ENCODE data around the gene AP1G1. TPM values are rescaled to one million over a fixed set of nuclear protein-coding genes. Genes with fewer than 3 reads are reported as not detected.

The AP1G1 gene
- total RNA-seq, 1 donor from 2014 or later = 104 TPM

DNA sequence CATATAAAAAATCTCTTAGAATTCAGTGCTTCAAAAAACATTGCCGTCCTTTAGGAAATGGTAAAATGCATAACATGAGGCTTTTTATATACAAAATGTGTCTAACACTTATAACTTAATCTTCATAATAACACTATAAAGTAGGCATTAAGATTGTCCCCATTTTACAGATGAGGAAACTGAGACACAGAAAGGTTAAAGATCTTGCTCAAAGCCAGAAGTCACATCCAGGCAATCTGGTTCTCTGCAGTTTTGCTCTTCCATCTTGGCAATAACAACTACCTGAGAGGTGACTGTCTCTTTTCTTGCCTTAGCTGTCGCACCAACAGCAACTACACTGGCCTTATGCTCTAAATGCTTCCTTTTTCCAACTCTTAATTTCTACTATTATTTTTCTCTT, 24.5 kb downstream of the AP1G1 start:
- Mint-ChIP-seq H3K36me3 (ENCODE audit: unreplicated experiment) (no peaks in the 10 kb centered on the region), H3K4me1 (ENCODE audit: low read depth, unreplicated experiment) (no peaks in the 10 kb centered on the region), H3K4me3 (ENCODE audit: unreplicated experiment) (no peak overlapping the region), H3K9me3 (ENCODE audit: unreplicated experiment) (no peaks in the 10 kb centered on the region), H3K27ac (ENCODE audit: unreplicated experiment) (no peak overlapping the region), H3K27me3 (ENCODE audit: unreplicated experiment) (peaks cover 2% of the 10 kb centered on the region)
- TF ChIP-seq, protein P1, sequence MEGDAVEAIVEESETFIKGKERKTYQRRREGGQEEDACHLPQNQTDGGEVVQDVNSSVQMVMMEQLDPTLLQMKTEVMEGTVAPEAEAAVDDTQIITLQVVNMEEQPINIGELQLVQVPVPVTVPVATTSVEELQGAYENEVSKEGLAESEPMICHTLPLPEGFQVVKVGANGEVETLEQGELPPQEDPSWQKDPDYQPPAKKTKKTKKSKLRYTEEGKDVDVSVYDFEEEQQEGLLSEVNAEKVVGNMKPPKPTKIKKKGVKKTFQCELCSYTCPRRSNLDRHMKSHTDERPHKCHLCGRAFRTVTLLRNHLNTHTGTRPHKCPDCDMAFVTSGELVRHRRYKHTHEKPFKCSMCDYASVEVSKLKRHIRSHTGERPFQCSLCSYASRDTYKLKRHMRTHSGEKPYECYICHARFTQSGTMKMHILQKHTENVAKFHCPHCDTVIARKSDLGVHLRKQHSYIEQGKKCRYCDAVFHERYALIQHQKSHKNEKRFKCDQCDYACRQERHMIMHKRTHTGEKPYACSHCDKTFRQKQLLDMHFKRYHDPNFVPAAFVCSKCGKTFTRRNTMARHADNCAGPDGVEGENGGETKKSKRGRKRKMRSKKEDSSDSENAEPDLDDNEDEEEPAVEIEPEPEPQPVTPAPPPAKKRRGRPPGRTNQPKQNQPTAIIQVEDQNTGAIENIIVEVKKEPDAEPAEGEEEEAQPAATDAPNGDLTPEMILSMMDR (IDR thresholded peaks at IDR 0.05; ENCODE audit: partially characterized antibody, unreplicated experiment) = no peak
- no peak for DNase-seq

DNA sequence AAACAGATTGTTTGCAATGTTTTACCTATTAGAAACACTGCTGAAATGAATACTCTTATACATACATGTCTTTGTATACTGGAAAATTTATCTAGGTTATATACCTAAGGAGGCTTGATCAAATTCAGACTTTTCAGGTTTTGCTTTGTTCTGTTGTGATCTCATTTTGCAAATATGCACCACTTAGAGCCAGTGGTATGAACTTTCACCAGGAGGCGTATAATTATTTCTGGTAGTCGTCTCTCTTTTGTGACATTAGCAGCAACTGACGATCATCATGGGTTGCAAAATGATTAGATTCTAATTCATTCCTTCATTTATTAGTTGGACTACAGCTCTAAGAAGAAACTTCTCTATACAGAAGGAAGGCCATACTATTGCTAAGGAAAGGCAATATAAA, 26.9 kb downstream of the AP1G1 start:
- H3K27me3 Mint-ChIP-seq (ENCODE audit: unreplicated experiment) = peaks cover 2% of the 10 kb centered on the region
- no peak for DNase-seq
- H3K4me1 Mint-ChIP-seq (ENCODE audit: low read depth, unreplicated experiment) = no peaks in the 10 kb centered on the region
- no peaks in the 10 kb centered on the region for H3K9me3 Mint-ChIP-seq (ENCODE audit: unreplicated experiment)
- H3K36me3 Mint-ChIP-seq (ENCODE audit: unreplicated experiment) = no peaks in the 10 kb centered on the region
- no peak overlapping the region for H3K4me3 Mint-ChIP-seq (ENCODE audit: unreplicated experiment)
- no peak overlapping the region for H3K27ac Mint-ChIP-seq (ENCODE audit: unreplicated experiment)
- TF ChIP-seq, protein P1 (IDR thresholded peaks at IDR 0.05; ENCODE audit: partially characterized antibody, unreplicated experiment) = no peak

DNA sequence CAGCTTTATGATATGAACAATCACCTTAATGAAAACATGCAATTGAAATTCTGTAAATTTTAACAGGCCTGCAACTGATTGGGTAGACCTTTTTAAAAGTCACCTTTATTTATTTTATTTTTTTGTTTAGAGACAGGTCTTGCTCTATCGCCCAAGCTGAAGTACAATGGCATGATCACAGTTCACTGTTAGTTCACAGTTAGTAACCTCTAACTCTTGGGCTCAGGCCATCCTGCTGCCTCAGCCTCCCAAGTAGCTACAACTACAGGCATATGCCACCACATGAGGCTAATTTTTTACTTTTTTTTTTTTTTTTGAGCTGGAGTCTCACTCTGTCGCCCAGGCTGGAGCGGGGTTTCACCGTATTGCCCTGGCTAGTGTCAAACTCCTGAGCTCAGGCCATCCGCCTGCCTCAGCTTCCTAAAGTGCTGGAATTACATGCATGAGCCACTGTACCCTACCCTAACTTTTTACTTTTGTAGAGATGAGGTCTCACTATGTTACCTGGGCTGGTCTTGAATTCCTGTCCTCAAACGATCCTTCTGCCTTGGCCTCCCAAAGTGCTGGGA, 28.0 kb downstream of the AP1G1 start:
- H3K27ac Mint-ChIP-seq (ENCODE audit: unreplicated experiment) = no peak overlapping the region
- H3K4me1 Mint-ChIP-seq (ENCODE audit: low read depth, unreplicated experiment) = no peaks in the 10 kb centered on the region
- H3K9me3 Mint-ChIP-seq (ENCODE audit: unreplicated experiment) = no peaks in the 10 kb centered on the region
- TF ChIP-seq, protein P1 (IDR thresholded peaks at IDR 0.05; ENCODE audit: partially characterized antibody, unreplicated experiment) = no peak
- H3K27me3 Mint-ChIP-seq (ENCODE audit: unreplicated experiment) = peaks cover 2% of the 10 kb centered on the region
- H3K4me3 Mint-ChIP-seq (ENCODE audit: unreplicated experiment) = no peak overlapping the region
- DNase-seq = no peak
- H3K36me3 Mint-ChIP-seq (ENCODE audit: unreplicated experiment) = no peaks in the 10 kb centered on the region

DNA sequence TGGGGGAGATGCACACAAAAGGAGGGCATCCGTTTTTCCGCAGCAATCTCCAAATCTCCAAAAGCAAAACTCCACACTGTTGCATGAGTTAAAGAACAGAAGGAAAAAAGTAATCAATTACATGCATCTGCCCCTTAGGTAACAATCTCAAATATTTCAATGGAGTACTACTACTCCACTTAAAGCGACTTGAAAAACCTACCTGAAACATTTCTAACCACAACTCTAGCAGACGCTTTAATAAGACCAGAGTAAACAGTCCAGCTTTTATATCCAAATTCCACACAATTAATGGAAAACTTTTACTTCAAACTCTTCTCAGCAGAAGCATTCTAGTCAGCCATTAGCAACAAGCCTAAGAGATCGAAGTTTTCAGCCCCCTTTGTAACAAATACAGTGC, 29.9 kb downstream of the AP1G1 start:
- Mint-ChIP-seq H3K36me3 (ENCODE audit: unreplicated experiment) (no peaks in the 10 kb centered on the region), H3K9me3 (ENCODE audit: unreplicated experiment) (no peaks in the 10 kb centered on the region), H3K4me1 (ENCODE audit: low read depth, unreplicated experiment) (no peaks in the 10 kb centered on the region), H3K27me3 (ENCODE audit: unreplicated experiment) (no peaks in the 10 kb centered on the region), H3K4me3 (ENCODE audit: unreplicated experiment) (no peak overlapping the region), H3K27ac (ENCODE audit: unreplicated experiment) (no peak overlapping the region)
- no peak for DNase-seq
- TF ChIP-seq, protein P1 (IDR thresholded peaks at IDR 0.05; ENCODE audit: partially characterized antibody, unreplicated experiment) = no peak

DNA sequence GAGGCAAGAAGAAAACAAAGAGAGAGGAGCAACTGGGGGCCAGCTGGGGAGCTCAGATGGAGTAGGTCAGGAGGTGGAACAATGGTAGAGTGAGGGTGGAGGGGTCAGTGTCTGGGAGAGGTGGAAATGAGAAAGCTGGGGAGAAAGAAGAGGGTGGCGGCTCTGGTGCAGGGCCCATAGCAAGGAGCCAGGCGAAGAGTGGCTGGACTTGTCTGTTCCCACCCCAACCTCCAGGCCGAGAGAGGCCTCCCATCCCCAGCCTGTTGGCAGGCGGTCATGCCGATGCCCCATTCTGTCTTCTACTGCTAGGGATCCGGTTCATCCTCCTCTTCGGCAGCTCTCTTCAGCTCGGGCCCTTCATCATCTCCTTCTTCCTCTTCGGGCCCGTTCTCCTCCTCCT, 31.3 kb downstream of the AP1G1 start:
- Mint-ChIP-seq H3K27me3 (ENCODE audit: unreplicated experiment) (no peaks in the 10 kb centered on the region), H3K36me3 (ENCODE audit: unreplicated experiment) (no peaks in the 10 kb centered on the region), H3K4me1 (ENCODE audit: low read depth, unreplicated experiment) (no peaks in the 10 kb centered on the region), H3K27ac (ENCODE audit: unreplicated experiment) (no peak overlapping the region), H3K4me3 (ENCODE audit: unreplicated experiment) (no peak overlapping the region), H3K9me3 (ENCODE audit: unreplicated experiment) (no peaks in the 10 kb centered on the region)
- TF ChIP-seq, protein P1 (IDR thresholded peaks at IDR 0.05; ENCODE audit: partially characterized antibody, unreplicated experiment) = no peak
- DNase-seq = no peak

Measured in glutamatergic neuron (in vitro differentiated cells).